NCI-H446 (cell line): ENCODE results near the gene RPS6KA2.

ENCODE experiments used
- DNase-seq, 2 experiments: peaks; one replicate each; lab custom pipeline; 2025; lab: John Stamatoyannopoulos, UW

Gene RPS6KA2

GRCh38 chr6:166656230-166657151 lies 29.4 kb upstream of the RPS6KA2 start:
- no peak for DNase-seq

- DNase-seq = no peak
These were observed 28.7 kb upstream of the RPS6KA2 start for GRCh38 chr6:166655713-166656229.

GRCh38 chr6:166655251-166655650 lies 28.2 kb upstream of the RPS6KA2 start:
- no peak for DNase-seq

GRCh38 chr6:166654573-166654972 lies 27.5 kb upstream of the RPS6KA2 start:
- DNase-seq = no peak

GRCh38 chr6:166653639-166653941 lies 26.5 kb upstream of the RPS6KA2 start:
- DNase-seq = no peak

GRCh38 chr6:166650824-166651807 lies 24.1 kb upstream of the RPS6KA2 start:
- no peak for DNase-seq

GRCh38 chr6:166650047-166650446 lies 23.0 kb upstream of the RPS6KA2 start:
- no peak for DNase-seq

- no peak for DNase-seq
These were observed 21.8 kb upstream of the RPS6KA2 start for GRCh38 chr6:166648846-166649245.

GRCh38 chr6:166647896-166648295 lies 20.8 kb upstream of the RPS6KA2 start:
- no peak for DNase-seq

- no peak for DNase-seq
These were observed 19.7 kb upstream of the RPS6KA2 start for GRCh38 chr6:166646716-166647115.

- DNase-seq = no peak
These were observed 18.8 kb upstream of the RPS6KA2 start for GRCh38 chr6:166645896-166646295.

GRCh38 chr6:166644681-166645080 lies 17.6 kb upstream of the RPS6KA2 start:
- no peak for DNase-seq

GRCh38 chr6:166643891-166644590 lies 17.0 kb upstream of the RPS6KA2 start:
- DNase-seq = no peak

- DNase-seq = no peak
These were observed 15.6 kb upstream of the RPS6KA2 start for GRCh38 chr6:166642646-166643045.

GRCh38 chr6:166640342-166641043 lies 13.4 kb upstream of the RPS6KA2 start:
- DNase-seq = no peak

GRCh38 chr6:166639921-166640320 lies 12.9 kb upstream of the RPS6KA2 start:
- no peak for DNase-seq

GRCh38 chr6:166638573-166638964 lies 11.5 kb upstream of the RPS6KA2 start:
- no peak for DNase-seq

GRCh38 chr6:166637812-166638572 lies 10.9 kb upstream of the RPS6KA2 start:
- no peak for DNase-seq

GRCh38 chr6:166636934-166637333 lies 9.9 kb upstream of the RPS6KA2 start:
- DNase-seq = no peak

GRCh38 chr6:166636191-166636933 lies 9.3 kb upstream of the RPS6KA2 start:
- DNase-seq = no peak
